Measurements from ENCODE around the gene LTBP1. TPM values are rescaled to one million over a fixed set of nuclear protein-coding genes. Genes with fewer than 3 reads are reported as not detected.

The LTBP1 gene
- total RNA-seq, 5 donors from 2014 or later (not counting 1 experiment from before 2014, with no cell fraction given) = 0.16 to 0.76 (median 0.43) TPM

DNA sequence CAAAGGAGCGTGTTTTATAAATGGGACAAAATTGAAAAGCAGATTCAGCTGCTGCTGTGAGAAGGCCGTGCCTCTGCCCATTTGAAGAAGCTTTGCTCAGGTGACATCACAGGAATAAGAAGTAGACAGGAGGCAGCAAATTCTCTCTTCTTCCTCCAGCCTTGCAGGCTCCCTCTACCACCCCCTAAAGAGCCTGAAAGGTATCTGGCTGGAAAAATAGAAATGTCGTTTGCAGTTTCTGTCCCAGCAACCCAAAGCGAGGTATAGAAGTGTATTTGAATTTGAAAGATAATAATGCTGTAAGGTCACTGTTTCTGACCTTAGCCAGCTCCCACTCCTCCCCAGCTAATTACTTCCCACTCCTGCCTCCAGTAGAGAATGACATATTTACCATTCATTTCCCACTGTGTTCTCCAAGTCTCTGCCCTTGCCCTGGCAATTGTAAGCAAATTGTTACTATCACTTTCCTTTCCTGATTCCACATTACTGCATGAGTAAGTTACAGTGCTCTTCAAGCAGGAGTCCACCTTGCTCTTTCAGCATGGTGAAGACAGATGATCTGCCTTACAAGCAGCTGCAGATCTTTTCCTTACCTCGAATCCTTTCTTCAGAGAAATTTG, 472.9 kb downstream of the LTBP1 start:
- no peaks in the 10 kb centered on the region for H3K36me3 Mint-ChIP-seq
- CTCF ChIA-PET = interaction anchor here in 1 of 2 donors (0.5 kb wide), 1 partner anchor 71 kb away, joined by 3 read pairs; no protein-coding TSS in a partner anchor

DNA sequence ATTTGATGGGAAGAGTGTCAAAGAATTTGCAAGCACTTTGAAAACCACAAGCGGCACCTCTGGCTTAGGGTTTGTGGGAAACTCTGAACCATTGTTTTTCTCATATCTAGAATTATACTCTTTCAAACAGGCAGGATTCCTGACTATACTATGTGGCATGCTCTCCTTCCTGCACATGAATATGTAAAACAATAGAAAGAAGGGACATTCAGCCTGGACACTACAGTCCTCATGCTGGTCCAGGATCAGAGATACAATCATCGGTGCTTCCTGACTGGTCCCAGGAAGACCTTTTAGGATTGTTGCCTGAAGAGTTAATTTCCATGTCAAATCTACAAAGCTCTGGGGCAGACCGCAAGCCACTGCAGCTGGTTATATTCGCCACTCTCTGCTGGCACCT, 474.0 kb downstream of the LTBP1 start:
- POLR2A ChIA-PET = no interaction called here
- Mint-ChIP-seq H3K4me1 (no peaks in the 10 kb centered on the region), H3K27me3 (peaks cover 8 to 15% of the 10 kb centered on the region in 2 donors), H3K4me3 (no peak overlapping the region), H3K9me3 (no peaks in the 10 kb centered on the region), H3K27ac (no peak overlapping the region), H3K36me3 (no peaks in the 10 kb centered on the region)
- Histone ChIP-seq H3K9me3 (no peaks in the 10 kb centered on the region), H3K27me3 (replicated peaks in 1 of 2; ENCODE audit: control insufficient read depth in 2 of 2, extremely low read depth in 1 of 2, insufficient read depth in 2 of 2, low read length in 1 of 2) (no peaks in the 10 kb centered on the region), H3K36me3 (ENCODE audit: control insufficient read depth in 2 of 2, extremely low read depth in 1 of 2, insufficient read depth in 1 of 2, low read length in 1 of 2) (no peaks in the 10 kb centered on the region), H3K4me1 (ENCODE audit: control insufficient read depth in 1 of 2, extremely low read depth in 1 of 2, insufficient read depth in 2 of 2, low read length in 2 of 2) (no peaks in the 10 kb centered on the region), H3K27ac (ENCODE audit: low read length) (no peak overlapping the region), H3K4me3 (ENCODE audit: control insufficient read depth in 1 of 2, extremely low read depth in 1 of 2, low read length in 1 of 2) (no peak overlapping the region)
- ATAC-seq (replicated peaks in 1 of 4) = no peak
- DNase-seq = no peak
- WGBS (ENCODE audit: insufficient coverage) = 100% methylated on average over 3 of the region's 4 CpGs
- CTCF ChIA-PET = no interaction called here

More for the DNA sequence above, 472.9 kb downstream of the LTBP1 start:
- POLR2A ChIA-PET = no interaction called here
- no peaks in the 10 kb centered on the region for H3K27me3 ChIP-seq (replicated peaks in 1 of 2; ENCODE audit: control insufficient read depth in 2 of 2, extremely low read depth in 1 of 2, insufficient read depth in 2 of 2, low read length in 1 of 2)
- H3K27me3 Mint-ChIP-seq = peaks cover 8 to 16% of the 10 kb centered on the region in 2 donors
- H3K4me3 Mint-ChIP-seq = no peak overlapping the region
- no peak for ATAC-seq (replicated peaks in 1 of 4)
- no peaks in the 10 kb centered on the region for H3K36me3 ChIP-seq (ENCODE audit: control insufficient read depth in 2 of 2, extremely low read depth in 1 of 2, insufficient read depth in 1 of 2, low read length in 1 of 2)
- DNase-seq = no peak
- 40% methylated on average over 1 of the region's 5 CpGs for WGBS (ENCODE audit: insufficient coverage)
- no peaks in the 10 kb centered on the region for H3K9me3 ChIP-seq
- H3K27ac ChIP-seq (ENCODE audit: low read length) = no peak overlapping the region
- H3K4me1 ChIP-seq (ENCODE audit: control insufficient read depth in 1 of 2, extremely low read depth in 1 of 2, insufficient read depth in 2 of 2, low read length in 2 of 2) = no peaks in the 10 kb centered on the region
- no peak overlapping the region for H3K4me3 ChIP-seq (ENCODE audit: control insufficient read depth in 1 of 2, extremely low read depth in 1 of 2, low read length in 1 of 2)
- no peak overlapping the region for H3K27ac Mint-ChIP-seq
- H3K4me1 Mint-ChIP-seq = no peaks in the 10 kb centered on the region
- no peaks in the 10 kb centered on the region for H3K9me3 Mint-ChIP-seq

- H3K4me3 Mint-ChIP-seq = no peak overlapping the region
- Histone ChIP-seq H3K4me1 (ENCODE audit: control insufficient read depth in 1 of 2, extremely low read depth in 1 of 2, insufficient read depth in 2 of 2, low read length in 2 of 2) (no peaks in the 10 kb centered on the region), H3K4me3 (ENCODE audit: control insufficient read depth in 1 of 2, extremely low read depth in 1 of 2, low read length in 1 of 2) (no peak overlapping the region), H3K36me3 (ENCODE audit: control insufficient read depth in 2 of 2, extremely low read depth in 1 of 2, insufficient read depth in 1 of 2, low read length in 1 of 2) (no peaks in the 10 kb centered on the region), H3K27me3 (replicated peaks in 1 of 2; ENCODE audit: control insufficient read depth in 2 of 2, extremely low read depth in 1 of 2, insufficient read depth in 2 of 2, low read length in 1 of 2) (no peaks in the 10 kb centered on the region), H3K9me3 (no peaks in the 10 kb centered on the region), H3K27ac (ENCODE audit: low read length) (no peak overlapping the region)
- CTCF ChIA-PET = no interaction called here
- H3K4me1 Mint-ChIP-seq = no peaks in the 10 kb centered on the region
- H3K9me3 Mint-ChIP-seq = no peaks in the 10 kb centered on the region
- 50% methylated on average over 1 of the region's 2 CpGs for WGBS (ENCODE audit: insufficient coverage)
- POLR2A ChIA-PET = no interaction called here
- no peaks in the 10 kb centered on the region for H3K36me3 Mint-ChIP-seq
- no peak overlapping the region for H3K27ac Mint-ChIP-seq
- ATAC-seq (replicated peaks in 1 of 4) (no peak), DNase-seq (no peak)
- H3K27me3 Mint-ChIP-seq = peaks cover 8 to 15% of the 10 kb centered on the region in 2 donors
Observed at GRCh38 chr2:33421820-33422219, 475.1 kb downstream of the LTBP1 start.

- ChIA-PET POLR2A (interaction anchor here in 1 of 2 donors (0.6 kb wide), 1 partner anchor 325 kb away, joined by 6 read pairs; no protein-coding TSS in a partner anchor), CTCF (no interaction called here)
- Mint-ChIP-seq H3K4me3 (no peak overlapping the region), H3K36me3 (no peaks in the 10 kb centered on the region), H3K27ac (no peak overlapping the region), H3K9me3 (no peaks in the 10 kb centered on the region), H3K27me3 (peaks cover 4 to 12% of the 10 kb centered on the region in 2 donors), H3K4me1 (no peaks in the 10 kb centered on the region)
- DNase-seq = no peak
- no peak for ATAC-seq (replicated peaks in 1 of 4)
- no peaks in the 10 kb centered on the region for H3K4me1 ChIP-seq (ENCODE audit: control insufficient read depth in 1 of 2, extremely low read depth in 1 of 2, insufficient read depth in 2 of 2, low read length in 2 of 2)
- H3K27ac ChIP-seq (ENCODE audit: low read length) = no peak overlapping the region
- H3K9me3 ChIP-seq = no peaks in the 10 kb centered on the region
- no peaks in the 10 kb centered on the region for H3K27me3 ChIP-seq (replicated peaks in 1 of 2; ENCODE audit: control insufficient read depth in 2 of 2, extremely low read depth in 1 of 2, insufficient read depth in 2 of 2, low read length in 1 of 2)
- no peak overlapping the region for H3K4me3 ChIP-seq (ENCODE audit: control insufficient read depth in 1 of 2, extremely low read depth in 1 of 2, low read length in 1 of 2)
- WGBS (ENCODE audit: insufficient coverage) = no CpG with 5 or more reads among the region's 1 CpG
- no peaks in the 10 kb centered on the region for H3K36me3 ChIP-seq (ENCODE audit: control insufficient read depth in 2 of 2, extremely low read depth in 1 of 2, insufficient read depth in 1 of 2, low read length in 1 of 2)
Observed at GRCh38 chr2:33425161-33425560, 478.4 kb downstream of the LTBP1 start.

DNA sequence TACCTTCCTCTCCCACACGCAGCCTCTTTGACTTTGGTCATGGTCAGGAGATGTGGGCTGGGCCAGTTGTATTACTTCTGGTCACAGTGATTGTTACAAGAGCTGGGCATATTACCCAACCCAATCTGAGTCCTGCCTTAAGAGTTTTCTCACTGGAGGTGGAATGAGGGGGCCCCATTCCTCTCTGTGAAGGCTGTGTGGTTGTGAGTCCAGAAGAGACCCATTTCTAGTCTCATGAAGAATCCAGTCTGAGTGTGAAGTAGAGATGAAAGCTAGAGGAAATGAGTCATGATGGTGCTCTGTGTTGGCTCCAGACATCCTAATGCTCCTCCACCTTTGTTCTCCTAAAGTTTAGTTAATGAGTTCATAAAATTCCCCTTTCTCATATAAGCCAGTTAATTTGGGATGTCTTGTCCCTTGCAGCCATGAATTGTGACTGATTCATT, 478.9 kb downstream of the LTBP1 start:
- no peak overlapping the region for H3K4me3 Mint-ChIP-seq
- H3K9me3 Mint-ChIP-seq = no peaks in the 10 kb centered on the region
- no peaks in the 10 kb centered on the region for H3K36me3 Mint-ChIP-seq
- Histone ChIP-seq H3K4me1 (ENCODE audit: control insufficient read depth in 1 of 2, extremely low read depth in 1 of 2, insufficient read depth in 2 of 2, low read length in 2 of 2) (no peaks in the 10 kb centered on the region), H3K27me3 (replicated peaks in 1 of 2; ENCODE audit: control insufficient read depth in 2 of 2, extremely low read depth in 1 of 2, insufficient read depth in 2 of 2, low read length in 1 of 2) (no peaks in the 10 kb centered on the region), H3K9me3 (no peaks in the 10 kb centered on the region), H3K27ac (ENCODE audit: low read length) (no peak overlapping the region), H3K36me3 (ENCODE audit: control insufficient read depth in 2 of 2, extremely low read depth in 1 of 2, insufficient read depth in 1 of 2, low read length in 1 of 2) (no peaks in the 10 kb centered on the region), H3K4me3 (ENCODE audit: control insufficient read depth in 1 of 2, extremely low read depth in 1 of 2, low read length in 1 of 2) (no peak overlapping the region)
- no peak for ATAC-seq (replicated peaks in 1 of 4)
- CTCF ChIA-PET = no interaction called here
- DNase-seq = no peak
- no CpG with 5 or more reads among the region's 1 CpG for WGBS (ENCODE audit: insufficient coverage)
- H3K27ac Mint-ChIP-seq = no peak overlapping the region
- H3K27me3 Mint-ChIP-seq = peaks cover 4 to 12% of the 10 kb centered on the region in 2 donors
- no peaks in the 10 kb centered on the region for H3K4me1 Mint-ChIP-seq
- POLR2A ChIA-PET = interaction anchor here in 1 of 2 donors (0.6 kb wide), 1 partner anchor 326 kb away, joined by 6 read pairs; no protein-coding TSS in a partner anchor

DNA sequence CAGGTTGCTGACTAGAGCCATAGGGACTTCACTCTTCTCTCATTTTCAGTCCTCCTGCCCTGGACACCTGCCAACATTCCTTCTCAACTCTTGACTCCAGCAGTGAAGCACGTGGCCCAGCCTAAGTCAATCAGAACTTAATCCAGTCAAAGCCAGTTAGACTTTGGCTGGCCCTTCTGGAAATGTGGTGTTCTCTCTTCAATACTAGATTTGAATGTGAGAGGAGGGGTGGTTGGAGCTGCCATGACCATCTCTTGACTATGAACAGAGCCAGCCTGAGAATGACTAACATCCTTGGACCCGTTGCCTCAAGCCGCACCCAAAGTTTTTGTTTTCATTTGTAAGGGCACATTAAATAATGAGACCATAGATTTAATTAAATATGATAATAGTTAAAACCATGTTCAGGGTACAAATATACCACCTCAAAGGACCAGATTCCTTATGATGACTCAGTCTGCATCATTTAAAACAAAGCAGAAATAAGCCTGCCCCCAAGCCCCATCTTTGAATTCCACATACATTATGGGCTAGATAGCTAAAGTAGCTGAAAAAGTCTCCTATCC, 480.0 kb downstream of the LTBP1 start:
- ChIA-PET POLR2A (no interaction called here), CTCF (interaction anchor here in 1 of 2 donors (0.9 kb wide), 1 partner anchor 157 kb away, joined by 3 read pairs; no protein-coding TSS in a partner anchor)
- H3K36me3 ChIP-seq (ENCODE audit: control insufficient read depth in 2 of 2, extremely low read depth in 1 of 2, insufficient read depth in 1 of 2, low read length in 1 of 2) = no peaks in the 10 kb centered on the region
- H3K27ac Mint-ChIP-seq = no peak overlapping the region
- H3K36me3 Mint-ChIP-seq = no peaks in the 10 kb centered on the region
- H3K27me3 Mint-ChIP-seq = peaks cover 7 to 8% of the 10 kb centered on the region in 2 donors
- no peaks in the 10 kb centered on the region for H3K4me1 Mint-ChIP-seq
- H3K4me1 ChIP-seq (ENCODE audit: control insufficient read depth in 1 of 2, extremely low read depth in 1 of 2, insufficient read depth in 2 of 2, low read length in 2 of 2) = no peaks in the 10 kb centered on the region
- ATAC-seq (replicated peaks in 1 of 4) = no peak
- no peak for DNase-seq
- H3K4me3 ChIP-seq (ENCODE audit: control insufficient read depth in 1 of 2, extremely low read depth in 1 of 2, low read length in 1 of 2) = no peak overlapping the region
- WGBS (ENCODE audit: insufficient coverage) = no CpG with 5 or more reads among the region's 3 CpGs
- H3K27ac ChIP-seq (ENCODE audit: low read length) = no peak overlapping the region
- H3K9me3 Mint-ChIP-seq = no peaks in the 10 kb centered on the region
- no peak overlapping the region for H3K4me3 Mint-ChIP-seq
- no peaks in the 10 kb centered on the region for H3K9me3 ChIP-seq
- H3K27me3 ChIP-seq (replicated peaks in 1 of 2; ENCODE audit: control insufficient read depth in 2 of 2, extremely low read depth in 1 of 2, insufficient read depth in 2 of 2, low read length in 1 of 2) = no peaks in the 10 kb centered on the region

Data from T-cell (primary cell).